ENCODE data around the gene CPT1B. TPM values are rescaled to one million over a fixed set of nuclear protein-coding genes. Genes with fewer than 3 reads are reported as not detected.
A peak's percentile ranks its signal among the peaks of the same experiment; 100 is the strongest.

Gene CPT1B
- total and polyA plus RNA-seq, 10 of the 15 experiments (the other 5 are each of a cell fraction or from before 2014, with no cell fraction given): 3.5 to 54.0 (median 21.7) TPM

- no peak; the same call in 1 of the 2 replicates for TF ChIP-seq BCL11A (IDR thresholded peaks at IDR 0.05; ENCODE audit: low read depth, low read length)
- TF ChIP-seq, protein P1, sequence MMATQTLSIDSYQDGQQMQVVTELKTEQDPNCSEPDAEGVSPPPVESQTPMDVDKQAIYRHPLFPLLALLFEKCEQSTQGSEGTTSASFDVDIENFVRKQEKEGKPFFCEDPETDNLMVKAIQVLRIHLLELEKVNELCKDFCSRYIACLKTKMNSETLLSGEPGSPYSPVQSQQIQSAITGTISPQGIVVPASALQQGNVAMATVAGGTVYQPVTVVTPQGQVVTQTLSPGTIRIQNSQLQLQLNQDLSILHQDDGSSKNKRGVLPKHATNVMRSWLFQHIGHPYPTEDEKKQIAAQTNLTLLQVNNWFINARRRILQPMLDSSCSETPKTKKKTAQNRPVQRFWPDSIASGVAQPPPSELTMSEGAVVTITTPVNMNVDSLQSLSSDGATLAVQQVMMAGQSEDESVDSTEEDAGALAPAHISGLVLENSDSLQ (IDR thresholded peaks at IDR 0.05): peak; percentile 49; the same call in 1 of the 2 replicates
- TF ChIP-seq RAD21 (IDR thresholded peaks at IDR 0.05; ENCODE audit: insufficient read depth, low read depth, low read length): peak; percentile 45; the same call in 1 of the 2 replicates
- TF ChIP-seq PBX3 (IDR thresholded peaks at IDR 0.05; ENCODE audit: insufficient replicate concordance, low read depth, low read length): peak; percentile 76
- 0 out of 2 replicates have a peak, but pooled peaks have one; percentile 8 for TF ChIP-seq PAX5 (IDR thresholded peaks at IDR 0.05; ENCODE audit: borderline replicate concordance, low read depth, low read length)
- peak; percentile 73 for TF ChIP-seq POU2F2 (IDR thresholded peaks at IDR 0.05; ENCODE audit: borderline replicate concordance, low read depth, low read length)
- peak; percentile 69 for TF ChIP-seq CBFB (IDR thresholded peaks at IDR 0.05; ENCODE audit: low read depth)
- TF ChIP-seq GATAD2B (conservative IDR thresholded peaks at IDR 0.05; ENCODE audit: low read depth): peak; percentile 65; the same call in 1 of the 2 replicates
- TF ChIP-seq ZBED1 (IDR thresholded peaks at IDR 0.05; ENCODE audit: borderline replicate concordance): peak; percentile 30; the same call in 1 of the 2 replicates
- TF ChIP-seq LARP7 (IDR thresholded peaks at IDR 0.05): peak; percentile 59
- TF ChIP-seq, protein P2, sequence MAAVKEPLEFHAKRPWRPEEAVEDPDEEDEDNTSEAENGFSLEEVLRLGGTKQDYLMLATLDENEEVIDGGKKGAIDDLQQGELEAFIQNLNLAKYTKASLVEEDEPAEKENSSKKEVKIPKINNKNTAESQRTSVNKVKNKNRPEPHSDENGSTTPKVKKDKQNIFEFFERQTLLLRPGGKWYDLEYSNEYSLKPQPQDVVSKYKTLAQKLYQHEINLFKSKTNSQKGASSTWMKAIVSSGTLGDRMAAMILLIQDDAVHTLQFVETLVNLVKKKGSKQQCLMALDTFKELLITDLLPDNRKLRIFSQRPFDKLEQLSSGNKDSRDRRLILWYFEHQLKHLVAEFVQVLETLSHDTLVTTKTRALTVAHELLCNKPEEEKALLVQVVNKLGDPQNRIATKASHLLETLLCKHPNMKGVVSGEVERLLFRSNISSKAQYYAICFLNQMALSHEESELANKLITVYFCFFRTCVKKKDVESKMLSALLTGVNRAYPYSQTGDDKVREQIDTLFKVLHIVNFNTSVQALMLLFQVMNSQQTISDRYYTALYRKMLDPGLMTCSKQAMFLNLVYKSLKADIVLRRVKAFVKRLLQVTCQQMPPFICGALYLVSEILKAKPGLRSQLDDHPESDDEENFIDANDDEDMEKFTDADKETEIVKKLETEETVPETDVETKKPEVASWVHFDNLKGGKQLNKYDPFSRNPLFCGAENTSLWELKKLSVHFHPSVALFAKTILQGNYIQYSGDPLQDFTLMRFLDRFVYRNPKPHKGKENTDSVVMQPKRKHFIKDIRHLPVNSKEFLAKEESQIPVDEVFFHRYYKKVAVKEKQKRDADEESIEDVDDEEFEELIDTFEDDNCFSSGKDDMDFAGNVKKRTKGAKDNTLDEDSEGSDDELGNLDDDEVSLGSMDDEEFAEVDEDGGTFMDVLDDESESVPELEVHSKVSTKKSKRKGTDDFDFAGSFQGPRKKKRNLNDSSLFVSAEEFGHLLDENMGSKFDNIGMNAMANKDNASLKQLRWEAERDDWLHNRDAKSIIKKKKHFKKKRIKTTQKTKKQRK (IDR thresholded peaks at IDR 0.05; ENCODE audit: low read depth, low read length): no peak
- TF ChIP-seq ZNF687 (IDR thresholded peaks at IDR 0.05): peak; percentile 75
- peak; percentile 84 to 95 for TF ChIP-seq BHLHE40 (IDR thresholded peaks at IDR 0.05; ENCODE audit: borderline replicate concordance in 1 of 2, low read depth in 2 of 2, low read length in 1 of 2)
- TF ChIP-seq IKZF2 (IDR thresholded peaks at IDR 0.05): peak in 1 of 2 experiments; percentile 7; a peak in 1 of 4 replicates
Observed at GRCh38 chr22:50525104-50525857, 52.9 kb downstream of the CPT1B start, which contains the start of gene SCO2 (continued).
